Osteoblast (primary cell): Measurements from ENCODE around the gene PLCG2. TPM values are rescaled to one million over a fixed set of nuclear protein-coding genes. Genes with fewer than 3 reads are reported as not detected.

Experiments used
- DNase-seq: peaks from one replicate; pipeline ENCODE4 v3.0.0; 2011; ENCODE audit warnings: low spot score, mixed read lengths; ENCODE audit not compliant: insufficient read length; ENCODE audit errors: missing footprints
- H2AFZ ChIP-seq: 2 replicates; pipeline ENCODE4 v1.6.0; 2011; ENCODE audit warnings: mild to moderate bottlenecking, low read length
- H3K27ac ChIP-seq: 2 replicates; pipeline ENCODE4 v1.5.1; 2011; ENCODE audit warnings: mild to moderate bottlenecking, low read depth, low read length, moderate library complexity
- H3K27me3 ChIP-seq: 2 replicates; pipeline ENCODE4 v1.6.0; 2012; ENCODE audit warnings: mild to moderate bottlenecking, control low read depth, inconsistent platforms, low read length, moderate library complexity; ENCODE audit not compliant: insufficient read depth
- H3K36me3 ChIP-seq: 2 replicates; pipeline ENCODE4 v1.5.1; 2011; ENCODE audit warnings: mild to moderate bottlenecking, low read length, control low read depth, moderate library complexity; ENCODE audit not compliant: insufficient read depth
- H3K4me1 ChIP-seq: 2 replicates; pipeline ENCODE4 v1.5.1; 2011; ENCODE audit warnings: mild to moderate bottlenecking, low read length, control low read depth, moderate library complexity; ENCODE audit not compliant: insufficient read depth
- H3K4me2 ChIP-seq: 2 replicates; pipeline ENCODE4 v1.6.0; 2011; ENCODE audit warnings: mild to moderate bottlenecking, low read length; ENCODE audit not compliant: insufficient read depth
- H3K4me3 ChIP-seq: fragments of 200-600 bp; sonication (generic); 3 replicates; pipeline ENCODE4 v1.5.1; 2012; ENCODE audit warnings: mild to moderate bottlenecking, low read length, inconsistent platforms; ENCODE audit not compliant: insufficient read depth
- H3K79me2 ChIP-seq: 2 replicates; pipeline ENCODE4 v1.6.0; 2012; ENCODE audit warnings: mild to moderate bottlenecking, low read length, control low read depth, inconsistent platforms; ENCODE audit not compliant: insufficient read depth
- H3K9me3 ChIP-seq: 2 replicates; pipeline ENCODE4 v1.5.1; 2011; ENCODE audit warnings: low read depth, low read length, control low read depth
- H4K20me1 ChIP-seq: 2 replicates; pipeline ENCODE4 v1.6.0; 2012; ENCODE audit warnings: mild to moderate bottlenecking, low read length, control low read depth; ENCODE audit not compliant: insufficient read depth
- total RNA-seq: library from RNA; depleted of rRNA; stranded (reverse); fragments of >200 nt; gene quantifications from 2 replicates; pipeline ENCODE4 v1.2.3, GENCODE V29; 2012
- TF ChIP-seq, protein P1 (sequence below): IDR thresholded peaks from 2 replicates; pipeline ENCODE4 v1.5.1; 2011; ENCODE audit warnings: mild to moderate bottlenecking, low read depth, low read length, moderate library complexity; ENCODE audit errors: extremely low read depth

Gene PLCG2
- total RNA-seq, 1 donor: 1.1 TPM

DNA sequence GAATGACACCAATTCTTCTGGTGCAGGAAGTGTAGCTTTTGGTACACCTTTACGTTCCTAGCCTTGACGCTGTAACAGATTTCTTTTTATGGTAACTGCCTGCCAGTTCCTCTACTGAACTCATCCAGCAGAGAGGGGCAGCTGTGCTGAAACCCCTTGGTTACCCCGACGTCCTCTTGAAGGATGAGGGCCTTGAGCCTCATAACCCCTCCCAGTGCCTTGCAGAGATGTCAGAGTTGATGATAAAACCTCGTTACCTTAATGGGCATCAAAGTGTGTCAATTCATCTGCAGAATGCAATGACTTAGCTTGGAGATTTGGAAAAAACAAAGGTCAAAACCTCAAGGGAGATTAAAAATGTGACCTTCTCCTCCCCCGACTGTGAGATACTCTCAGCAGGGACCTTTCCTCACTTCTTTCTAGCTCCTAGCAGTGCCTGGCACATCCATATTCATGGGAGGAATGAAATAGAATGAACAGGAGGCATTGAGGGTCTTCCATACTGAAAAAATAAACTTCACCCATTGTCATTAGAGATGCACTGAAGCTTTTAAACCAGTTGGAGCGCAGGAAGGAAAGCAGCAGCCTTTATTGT lies 163.0 kb downstream of the PLCG2 start:
- no peak overlapping the region for H3K4me3 ChIP-seq
- H3K27me3 ChIP-seq: peaks cover 1% of the 10 kb centered on the region
- no peak for DNase-seq
- no peaks in the 10 kb centered on the region for H3K9me3 ChIP-seq
- H3K4me1 ChIP-seq: peaks cover 21% of the 10 kb centered on the region
- TF ChIP-seq, protein P1, sequence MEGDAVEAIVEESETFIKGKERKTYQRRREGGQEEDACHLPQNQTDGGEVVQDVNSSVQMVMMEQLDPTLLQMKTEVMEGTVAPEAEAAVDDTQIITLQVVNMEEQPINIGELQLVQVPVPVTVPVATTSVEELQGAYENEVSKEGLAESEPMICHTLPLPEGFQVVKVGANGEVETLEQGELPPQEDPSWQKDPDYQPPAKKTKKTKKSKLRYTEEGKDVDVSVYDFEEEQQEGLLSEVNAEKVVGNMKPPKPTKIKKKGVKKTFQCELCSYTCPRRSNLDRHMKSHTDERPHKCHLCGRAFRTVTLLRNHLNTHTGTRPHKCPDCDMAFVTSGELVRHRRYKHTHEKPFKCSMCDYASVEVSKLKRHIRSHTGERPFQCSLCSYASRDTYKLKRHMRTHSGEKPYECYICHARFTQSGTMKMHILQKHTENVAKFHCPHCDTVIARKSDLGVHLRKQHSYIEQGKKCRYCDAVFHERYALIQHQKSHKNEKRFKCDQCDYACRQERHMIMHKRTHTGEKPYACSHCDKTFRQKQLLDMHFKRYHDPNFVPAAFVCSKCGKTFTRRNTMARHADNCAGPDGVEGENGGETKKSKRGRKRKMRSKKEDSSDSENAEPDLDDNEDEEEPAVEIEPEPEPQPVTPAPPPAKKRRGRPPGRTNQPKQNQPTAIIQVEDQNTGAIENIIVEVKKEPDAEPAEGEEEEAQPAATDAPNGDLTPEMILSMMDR: no peak
- H3K79me2 ChIP-seq: no peaks in the 10 kb centered on the region
- no peaks in the 10 kb centered on the region for H3K36me3 ChIP-seq
- no peaks in the 10 kb centered on the region for H4K20me1 ChIP-seq
- no peak overlapping the region for H3K4me2 ChIP-seq
- no peak overlapping the region for H3K27ac ChIP-seq
- H2AFZ ChIP-seq: no peak overlapping the region

DNA sequence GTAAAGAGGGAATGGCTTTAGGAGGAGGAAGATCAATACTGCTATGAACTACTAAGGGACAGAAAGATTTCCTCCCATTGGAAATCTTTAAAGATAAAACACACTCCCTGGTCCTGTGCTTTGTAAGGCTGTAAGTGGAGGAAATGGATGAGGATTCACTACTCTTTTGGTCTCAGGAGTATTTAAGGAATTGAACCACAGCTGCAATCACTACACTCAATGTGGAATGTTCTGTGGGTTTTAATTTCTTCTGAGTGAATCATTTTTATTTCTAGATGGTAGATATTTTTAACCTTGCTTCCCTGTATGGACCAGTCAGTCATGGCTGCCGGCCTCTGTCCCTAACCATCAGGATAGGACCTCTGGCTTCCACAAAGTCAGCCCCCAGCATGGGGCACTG lies 166.6 kb downstream of the PLCG2 start:
- TF ChIP-seq, protein P1: no peak
- no peaks in the 10 kb centered on the region for H3K27me3 ChIP-seq
- peak overlapping the region; percentile 47 for H3K4me3 ChIP-seq
- no peaks in the 10 kb centered on the region for H3K9me3 ChIP-seq
- H3K27ac ChIP-seq: peak overlapping the region; percentile 79
- no peak for DNase-seq
- peak overlapping the region; percentile 57 for H2AFZ ChIP-seq
- no peaks in the 10 kb centered on the region for H4K20me1 ChIP-seq
- H3K79me2 ChIP-seq: no peaks in the 10 kb centered on the region
- H3K4me1 ChIP-seq: peaks cover 21% of the 10 kb centered on the region
- H3K4me2 ChIP-seq: peak overlapping the region; percentile 69
- H3K36me3 ChIP-seq: no peaks in the 10 kb centered on the region

DNA sequence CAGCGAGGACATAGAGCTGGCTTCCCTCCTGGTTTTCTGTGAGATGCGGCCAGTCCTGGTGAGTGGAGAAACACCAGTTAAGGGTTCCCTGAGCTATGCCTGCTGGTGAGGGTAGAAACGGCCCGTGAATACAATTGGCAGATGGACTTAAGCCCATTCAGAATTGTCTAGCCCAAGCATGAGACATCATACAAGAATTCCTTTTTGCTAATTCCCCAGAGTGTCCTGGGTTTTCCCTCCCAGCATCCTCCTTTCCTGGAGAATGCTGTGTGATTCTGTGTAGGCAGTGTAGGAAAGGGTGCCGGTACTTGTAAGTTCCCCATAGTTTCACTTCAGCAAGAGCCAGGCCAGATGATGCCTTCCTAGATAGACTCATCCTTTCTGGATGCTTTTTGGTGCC lies 167.1 kb downstream of the PLCG2 start:
- no peaks in the 10 kb centered on the region for H3K79me2 ChIP-seq
- no peaks in the 10 kb centered on the region for H3K27me3 ChIP-seq
- no peaks in the 10 kb centered on the region for H4K20me1 ChIP-seq
- DNase-seq: no peak
- no peaks in the 10 kb centered on the region for H3K9me3 ChIP-seq
- no peaks in the 10 kb centered on the region for H3K36me3 ChIP-seq
- H3K4me1 ChIP-seq: peaks cover 18% of the 10 kb centered on the region
- peak overlapping the region; percentile 79 for H3K27ac ChIP-seq
- peak overlapping the region; percentile 57 for H2AFZ ChIP-seq
- TF ChIP-seq, protein P1: no peak
- peak overlapping the region; percentile 47 for H3K4me3 ChIP-seq
- H3K4me2 ChIP-seq: peak overlapping the region; percentile 69

DNA sequence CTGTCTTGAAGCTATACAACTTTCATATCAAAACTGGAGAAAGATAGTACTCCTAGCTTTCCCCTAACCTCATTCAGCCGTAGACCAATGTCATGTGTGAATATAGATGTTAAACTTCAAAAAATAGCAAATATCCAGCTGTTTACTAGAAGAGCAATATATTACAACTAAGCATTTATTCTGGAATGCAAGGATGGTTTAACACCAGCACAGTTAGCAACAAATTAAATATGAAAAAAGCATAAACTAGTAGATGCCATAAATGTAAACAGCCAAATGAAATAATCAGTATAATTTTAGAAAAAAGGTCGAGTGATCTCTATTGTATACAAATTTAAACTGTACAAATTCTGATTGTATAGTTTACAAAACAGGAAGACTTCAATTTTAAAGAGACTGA lies 172.5 kb downstream of the PLCG2 start:
- no peak overlapping the region for H3K4me2 ChIP-seq
- no peaks in the 10 kb centered on the region for H3K9me3 ChIP-seq
- H3K4me3 ChIP-seq: no peak overlapping the region
- H3K27me3 ChIP-seq: no peaks in the 10 kb centered on the region
- H4K20me1 ChIP-seq: no peaks in the 10 kb centered on the region
- H2AFZ ChIP-seq: no peak overlapping the region
- no peak overlapping the region for H3K27ac ChIP-seq
- no peaks in the 10 kb centered on the region for H3K4me1 ChIP-seq
- H3K36me3 ChIP-seq: no peaks in the 10 kb centered on the region
- H3K79me2 ChIP-seq: no peaks in the 10 kb centered on the region
- TF ChIP-seq, protein P1: no peak
- no peak for DNase-seq
